ENCODE data around the gene SDHAF1.

GRCh38 chr19:36030264-36031148 lies 35.5 kb downstream of the SDHAF1 start:
- TF ChIP-seq CTCF (conservative IDR thresholded peaks at IDR 0.05; ENCODE audit: low read length) (no peak), EZH2phosphoT487 (IDR thresholded peaks at IDR 0.05; ENCODE audit: borderline replicate concordance) (no peak)

Measured in Loucy (cell line).